NCI-H2227 (cell line): ENCODE data around the gene ZNF236.
"Not testable (repeated sequence)": the region's sequence is repeated elsewhere in the genome, so short reads cannot be mapped to it uniquely, and the experiment has no call there.

Experiments used
- DNase-seq: peaks from one replicate; lab custom pipeline; 2025; ENCODE audit not compliant: unreplicated experiment; lab: John Stamatoyannopoulos, UW

Gene ZNF236

DNA sequence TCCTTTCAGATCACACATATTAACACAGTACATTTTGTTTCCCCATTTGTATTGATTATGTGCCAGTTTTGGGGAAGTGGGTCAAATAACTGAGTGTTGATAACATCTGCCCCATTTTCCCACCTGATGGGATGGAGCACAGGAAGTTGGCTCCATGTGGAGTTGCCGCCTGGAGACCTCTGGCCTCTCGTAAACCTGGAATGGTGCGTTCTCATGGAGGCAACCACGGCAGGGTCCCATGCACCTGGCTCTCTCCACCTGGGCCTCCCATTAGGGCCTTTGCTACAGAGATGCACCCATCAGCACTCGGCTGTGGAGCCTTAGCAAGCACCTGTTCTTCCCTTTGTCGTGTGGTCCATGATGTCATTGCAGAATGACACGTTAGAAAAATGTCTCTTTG, 179.6 kb downstream of the ZNF236 start:
- DNase-seq, result no peak

DNA sequence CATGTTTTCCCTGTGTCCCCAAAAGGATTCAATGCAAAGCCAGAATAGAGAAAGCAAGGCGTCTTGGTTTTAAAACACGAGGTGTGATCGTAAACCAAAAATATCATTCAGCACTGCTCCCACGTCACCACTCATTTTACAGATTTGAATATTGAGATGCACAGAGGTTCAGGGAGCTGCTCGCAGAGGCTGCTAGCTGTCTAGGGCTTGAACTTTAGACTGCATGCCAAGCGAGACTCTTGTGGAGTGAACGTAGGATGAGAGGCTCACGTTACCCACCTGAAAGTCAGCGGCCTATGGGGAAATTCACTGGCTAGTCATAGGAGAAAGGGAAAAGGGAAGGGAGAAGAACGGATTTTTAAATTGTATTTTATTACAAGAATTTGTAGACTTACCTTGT, 180.1 kb downstream of the ZNF236 start:
- no peak for DNase-seq

- no peak for DNase-seq
Observed at GRCh38 chr18:77003316-77003715, 181.0 kb downstream of the ZNF236 start.

DNA sequence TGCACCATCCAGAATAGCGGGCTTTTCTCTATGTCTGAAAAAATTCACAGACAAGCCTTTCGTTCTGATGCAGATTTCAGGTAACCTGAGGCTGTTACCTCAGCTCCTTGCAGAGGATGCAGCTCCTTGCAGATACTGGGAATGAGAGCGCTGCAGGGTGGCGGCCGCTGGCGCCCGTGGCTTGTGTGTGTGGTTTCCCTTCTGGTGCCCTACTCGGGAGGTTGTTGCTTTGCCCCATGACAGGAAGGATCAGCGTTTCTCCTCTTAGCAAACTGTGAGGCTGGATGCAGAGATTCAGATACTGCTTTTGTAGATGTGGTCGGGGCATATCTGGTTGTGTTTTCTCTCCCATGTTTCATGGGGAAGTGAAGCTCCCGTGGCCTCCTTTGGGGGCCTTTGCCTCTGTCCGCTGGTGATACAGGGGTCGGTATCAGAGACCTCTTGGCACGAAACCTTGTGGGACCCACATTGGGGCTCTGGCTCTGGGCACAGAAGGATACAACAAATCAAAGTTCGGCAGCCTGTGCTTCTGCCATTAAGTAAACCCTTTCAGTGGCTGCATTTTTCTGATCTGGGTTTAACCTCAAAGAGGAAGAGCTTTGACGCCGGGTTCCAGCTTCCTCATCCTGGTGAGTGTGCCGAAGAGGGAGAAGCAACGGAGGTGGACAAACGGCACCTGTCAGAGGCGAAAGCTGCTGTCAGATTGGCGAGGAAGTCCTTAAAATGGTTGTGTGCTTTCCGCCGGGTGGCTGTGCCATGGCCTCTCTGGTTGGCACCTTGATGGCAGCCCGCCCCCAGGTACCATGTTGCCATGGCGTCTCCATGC, 182.4 kb downstream of the ZNF236 start:
- no peak for DNase-seq

DNA sequence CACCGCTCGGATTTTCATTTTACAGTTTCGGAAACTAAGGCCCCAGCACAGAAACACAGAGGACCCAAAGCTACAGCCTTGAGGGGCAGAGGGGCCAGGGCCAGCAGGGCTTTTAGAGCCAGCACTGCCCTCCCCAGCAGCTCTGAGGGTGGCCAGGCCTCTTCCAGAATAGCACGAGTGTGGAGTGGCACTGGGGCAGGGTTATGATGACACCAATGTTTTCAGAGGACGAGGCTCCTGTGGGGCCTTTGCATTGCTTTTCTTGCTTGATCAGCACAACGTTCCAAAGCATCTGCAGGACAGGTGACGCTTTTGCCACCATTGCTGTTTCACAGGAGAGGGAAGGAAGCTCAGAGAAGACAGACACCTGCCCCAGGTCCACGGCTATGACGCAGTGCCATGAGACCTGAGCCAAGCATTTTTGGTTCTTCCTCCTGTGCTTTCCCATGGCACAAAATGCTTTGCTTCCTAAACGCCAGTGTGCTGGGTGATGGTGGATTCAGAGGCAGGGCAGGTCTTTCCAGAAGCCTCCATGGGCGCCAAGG, 183.4 kb downstream of the ZNF236 start:
- DNase-seq, result no peak

- DNase-seq, result no peak
Observed at GRCh38 chr18:77006305-77007175, 184.2 kb downstream of the ZNF236 start.

DNA sequence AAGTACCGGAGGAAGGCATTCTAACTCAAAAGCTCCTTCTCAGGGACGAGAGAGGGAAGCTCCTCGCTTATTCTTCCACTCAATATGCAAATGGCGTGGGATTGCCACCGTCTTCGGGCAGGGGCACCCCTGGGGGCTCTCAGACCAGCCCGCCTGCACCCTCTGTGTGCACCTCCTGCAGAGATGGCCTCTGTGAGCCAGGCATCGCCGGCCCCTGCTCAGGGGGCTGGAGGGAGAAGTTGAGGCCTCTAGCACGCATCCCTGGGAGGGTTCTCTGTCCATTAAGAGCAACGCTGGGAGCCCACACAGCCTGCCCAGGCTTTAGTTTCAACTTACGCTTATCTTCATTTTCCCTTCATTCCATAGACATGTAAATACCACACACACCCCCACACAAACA, 184.9 kb downstream of the ZNF236 start:
- no peak for DNase-seq

DNA sequence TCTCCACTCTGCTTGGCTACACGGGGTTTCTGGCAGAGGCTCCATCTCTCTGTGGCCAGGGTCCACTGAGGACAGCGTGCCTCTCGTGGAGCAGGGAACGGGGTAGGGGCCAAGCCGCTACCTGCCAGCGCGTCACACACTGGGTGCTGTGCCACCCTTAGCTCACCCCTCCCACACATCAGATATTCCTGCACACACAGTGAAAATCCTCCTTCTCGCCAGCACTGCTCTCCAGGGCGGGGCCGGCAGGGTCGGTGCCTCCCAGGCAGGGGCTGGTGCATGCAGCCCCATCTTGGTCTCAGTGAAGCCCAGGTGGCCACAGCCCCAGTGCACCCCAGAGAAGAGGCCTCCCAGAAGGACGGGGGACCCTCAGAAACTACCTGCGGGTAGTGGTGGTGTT, 185.6 kb downstream of the ZNF236 start:
- DNase-seq, result no peak

- no peak for DNase-seq
Observed at GRCh38 chr18:77008576-77009315, 186.4 kb downstream of the ZNF236 start.

GRCh38 chr18:77009675-77010074, 187.3 kb downstream of the ZNF236 start:
- no peak for DNase-seq

- no peak for DNase-seq
Observed at GRCh38 chr18:77012120-77012519, 189.8 kb downstream of the ZNF236 start.

DNA sequence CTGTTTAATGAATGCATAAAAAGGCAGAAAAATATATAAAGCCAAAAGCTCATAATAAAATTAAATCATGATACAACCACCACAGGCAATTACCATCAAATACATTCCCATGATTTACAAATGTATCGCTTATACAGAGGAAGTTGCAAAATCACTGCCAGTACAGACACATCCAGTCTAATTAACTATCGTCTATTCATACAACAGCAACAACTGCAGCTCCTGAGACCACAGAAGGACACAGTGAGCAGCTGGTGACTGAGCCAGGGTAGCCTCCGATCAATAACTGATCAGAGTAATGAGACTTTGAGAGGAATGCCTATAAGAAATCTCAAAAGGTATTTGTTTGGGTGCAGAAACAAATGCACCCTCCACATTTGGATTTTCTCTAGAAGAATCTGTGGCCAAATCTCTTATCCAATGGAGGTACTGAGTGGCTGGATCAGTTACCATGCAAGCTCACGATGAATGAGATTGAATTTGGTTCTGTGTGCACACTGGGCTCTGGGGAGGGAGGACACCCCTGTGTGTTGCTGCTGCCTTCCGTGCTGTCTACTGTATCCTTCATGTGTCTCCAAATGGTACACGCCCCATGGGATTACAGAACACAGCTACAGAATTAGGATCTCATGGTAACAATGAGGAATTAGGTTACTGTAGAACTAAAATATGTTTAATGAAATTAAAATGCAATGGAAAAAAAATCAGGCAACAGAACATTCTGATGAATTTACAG, 190.6 kb downstream of the ZNF236 start:
- no peak for DNase-seq

DNA sequence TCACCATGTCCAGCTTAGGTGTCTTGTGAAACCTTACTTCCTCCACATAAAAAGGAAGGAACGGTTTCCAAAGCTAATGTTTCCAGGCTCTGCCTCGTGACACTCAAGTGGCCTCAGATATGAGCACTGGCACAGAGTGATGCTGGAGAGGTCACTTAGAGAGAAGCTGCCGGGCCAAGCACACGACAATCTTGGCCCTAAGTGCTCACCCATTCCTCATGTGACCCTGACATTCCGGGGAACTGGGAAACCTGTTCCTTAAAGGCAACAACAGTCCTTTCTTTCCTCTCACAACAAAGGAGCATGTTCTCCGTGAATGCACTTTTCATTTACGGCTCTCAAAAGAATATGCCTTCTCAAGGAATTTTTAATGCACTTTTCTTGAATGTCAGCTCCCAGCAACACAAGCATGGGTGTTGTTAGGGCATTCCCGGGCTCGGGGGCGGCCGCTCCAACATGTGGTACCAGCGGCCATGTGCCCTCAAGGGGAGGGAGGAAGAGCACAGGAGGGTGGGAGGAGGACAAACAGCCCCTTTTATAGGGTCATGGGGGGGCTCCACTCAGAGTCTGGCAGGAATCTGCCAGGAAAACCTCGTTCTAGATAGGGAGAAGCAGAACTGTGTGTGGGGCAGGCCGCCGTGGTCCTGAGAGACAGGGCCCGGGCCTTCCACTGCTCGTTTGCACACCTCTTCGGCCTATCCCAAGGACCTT, 191.6 kb downstream of the ZNF236 start:
- DNase-seq, result no peak

DNA sequence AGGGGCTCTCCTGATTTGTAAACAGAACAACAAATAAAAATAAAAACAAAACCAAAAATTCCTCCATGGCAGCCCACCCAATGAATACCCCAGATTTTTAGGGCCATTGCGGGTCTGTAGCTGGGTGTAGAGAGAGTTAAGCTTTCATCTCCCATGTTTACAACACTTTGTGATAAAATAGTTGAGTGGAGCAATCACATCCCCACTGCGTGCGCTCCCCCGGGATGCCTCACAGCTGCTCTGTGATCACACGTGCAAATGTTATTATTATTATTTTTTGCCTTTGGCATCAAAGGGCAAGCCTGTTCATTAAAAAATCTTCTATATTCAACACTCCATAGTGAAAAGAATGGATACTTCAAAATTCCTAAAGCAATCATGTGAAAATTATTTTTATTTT, 192.2 kb downstream of the ZNF236 start:
- no peak for DNase-seq

DNA sequence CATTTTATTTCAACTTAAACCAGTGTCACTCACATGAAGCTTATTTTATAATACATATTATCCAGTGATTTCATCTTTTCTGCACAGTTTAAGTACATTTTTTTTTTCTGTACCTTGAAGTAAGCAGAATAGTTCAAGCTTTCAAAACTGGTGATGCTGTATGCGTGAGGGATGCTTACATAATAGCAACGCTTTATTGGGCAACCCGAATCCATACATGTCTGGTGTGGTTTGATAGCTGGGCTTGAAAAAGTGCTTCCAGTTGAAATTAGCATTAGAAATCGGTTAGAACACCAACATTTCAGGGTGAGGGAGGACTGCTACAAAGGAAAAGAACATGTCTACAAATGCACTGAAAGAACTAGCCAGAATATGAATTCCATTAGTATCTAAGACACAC, 192.8 kb downstream of the ZNF236 start:
- no peak for DNase-seq

- no peak for DNase-seq
Observed at GRCh38 chr18:77015771-77016710, 193.7 kb downstream of the ZNF236 start.

GRCh38 chr18:77016936-77017335, 194.6 kb downstream of the ZNF236 start:
- no peak for DNase-seq

- no peak for DNase-seq
Observed at GRCh38 chr18:77017355-77017754, 195.0 kb downstream of the ZNF236 start.

GRCh38 chr18:77018650-77019049, 196.3 kb downstream of the ZNF236 start:
- not testable (repeated sequence) for DNase-seq
